ENCODE results near the gene CFAP20DC.

CFAP20DC gene

DNA sequence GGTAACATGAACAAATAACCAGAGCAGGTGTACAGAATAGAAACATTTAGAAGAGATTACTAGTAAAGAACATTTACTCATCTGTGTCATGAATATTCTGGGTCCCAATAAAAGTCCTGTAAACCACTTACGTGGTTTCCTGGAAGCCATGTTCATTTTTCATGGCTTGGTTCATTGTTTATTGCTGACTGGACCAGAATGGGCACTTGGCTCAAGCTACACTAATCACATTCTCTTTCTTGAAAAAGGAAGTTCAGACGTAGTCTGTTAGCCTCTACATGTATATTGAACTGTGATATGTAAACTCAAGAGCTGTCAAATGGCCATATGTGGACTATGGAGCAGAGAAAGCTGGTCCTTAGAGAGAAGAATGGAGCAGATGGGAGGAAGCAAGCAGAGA, 244.9 kb downstream of the CFAP20DC start:
- H4K8ac ChIP-seq (ENCODE audit: low read depth, low read length), result no peak overlapping the region
- H4K91ac ChIP-seq (ENCODE audit: low read depth, low read length, poor library complexity), result no peak overlapping the region
- H3K79me1 ChIP-seq (ENCODE audit: low read depth, low read length), result no peaks in the 10 kb centered on the region
- H2BK120ac ChIP-seq (ENCODE audit: low read depth, low read length), result no peak overlapping the region
- no peak overlapping the region for H3K18ac ChIP-seq (ENCODE audit: low read length)
- H3K27me3 ChIP-seq (ENCODE audit: control insufficient read depth in 3 of 3, insufficient read depth in 3 of 3, low read depth in 1 of 3, low read length in 3 of 3), result no peaks in the 10 kb centered on the region
- no peak overlapping the region for H3K4me3 ChIP-seq (ENCODE audit: low read length in 2 of 2)
- H2AFZ ChIP-seq (ENCODE audit: low read length), result no peak overlapping the region
- no peak overlapping the region for H2BK5ac ChIP-seq (ENCODE audit: low read length)
- H2BK15ac ChIP-seq (ENCODE audit: low read length), result no peak overlapping the region
- WGBS, 2 donors (ENCODE audit: extremely low coverage in 2 of 2, insufficient read length in 2 of 2, insufficient replicate concordance in 1 of 2), result no CpG with 5 or more reads among the region's 2 CpGs
- H3K27ac ChIP-seq (replicated peaks; ENCODE audit: low read length), result no peak overlapping the region
- no peak overlapping the region for H3K9ac ChIP-seq (ENCODE audit: low read depth, low read length, poor library complexity)
- H3K36me3 ChIP-seq (replicated peaks in 1 of 2; ENCODE audit: control insufficient read depth in 2 of 2, insufficient read depth in 2 of 2, low read length in 2 of 2), result no peaks in the 10 kb centered on the region
- no peak overlapping the region for H3K4me2 ChIP-seq (ENCODE audit: insufficient read depth, low read length, poor library complexity, severe bottlenecking)
- no peak for DNase-seq (ENCODE audit: low spot score)
- H3K4me1 ChIP-seq (ENCODE audit: control insufficient read depth in 2 of 2, insufficient read depth in 1 of 2, low read depth in 1 of 2, low read length in 2 of 2), result no peaks in the 10 kb centered on the region
- no peak overlapping the region for H3K4ac ChIP-seq (ENCODE audit: low read length)
- H3K23ac ChIP-seq (ENCODE audit: low read depth, low read length, poor library complexity), result no peak overlapping the region
- H3K9me3 ChIP-seq (replicated peaks in 1 of 2; ENCODE audit: control insufficient read depth in 2 of 2, insufficient read depth in 1 of 2, low read depth in 1 of 2, low read length in 2 of 2), result peaks cover 0 to 3% of the 10 kb centered on the region in 2 donors
- H2BK12ac ChIP-seq (ENCODE audit: low read length), result no peak overlapping the region
- H3K14ac ChIP-seq (ENCODE audit: low read length), result no peak overlapping the region
- H2AK5ac ChIP-seq (ENCODE audit: low read depth, low read length), result no peak overlapping the region

DNA sequence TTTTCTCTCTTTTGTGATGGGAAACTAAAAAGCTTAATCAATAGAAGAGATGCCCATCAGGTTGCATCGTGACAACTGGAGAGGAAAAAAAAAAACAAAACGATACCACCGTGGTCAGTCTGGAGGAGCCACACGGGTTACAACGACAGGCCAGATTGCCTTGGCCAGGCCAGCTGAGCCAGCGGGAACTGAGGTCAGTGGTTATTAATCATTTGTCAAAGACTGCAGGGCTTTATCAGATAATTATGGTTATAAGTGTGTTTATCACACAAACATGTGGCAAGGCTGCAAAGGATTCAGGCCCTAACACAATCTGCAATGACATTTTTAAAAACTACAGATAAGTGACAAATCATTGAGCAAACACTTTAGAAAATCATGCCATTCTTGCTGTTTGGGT, 248.3 kb downstream of the CFAP20DC start:
- no peak overlapping the region for H3K27ac ChIP-seq (replicated peaks; ENCODE audit: low read length)

DNA sequence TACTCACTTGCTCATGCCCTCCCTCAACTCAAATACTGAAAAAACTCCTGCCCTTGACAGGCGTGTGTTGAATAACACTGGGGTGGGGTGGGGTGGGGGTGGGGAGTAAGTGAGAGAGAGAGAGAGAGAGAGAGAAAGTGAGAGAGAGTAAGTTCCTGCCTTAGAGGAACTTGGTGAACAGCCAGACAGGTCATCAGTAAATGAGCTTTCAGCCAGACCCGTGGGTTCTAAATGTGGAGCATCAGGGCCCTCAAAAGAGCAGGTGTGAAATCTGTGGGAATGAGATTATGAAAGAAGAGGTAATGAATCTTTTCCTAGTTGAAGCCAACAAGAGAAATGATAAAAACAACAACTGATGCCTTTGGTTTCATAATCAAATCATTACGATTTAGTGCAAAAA, 248.9 kb downstream of the CFAP20DC start:
- Histone ChIP-seq H3K4me3 (ENCODE audit: low read length in 2 of 2) (no peak overlapping the region), H2BK5ac (ENCODE audit: low read length) (no peak overlapping the region), H3K36me3 (replicated peaks in 1 of 2; ENCODE audit: control insufficient read depth in 2 of 2, insufficient read depth in 2 of 2, low read length in 2 of 2) (no peaks in the 10 kb centered on the region), H3K9ac (ENCODE audit: low read depth, low read length, poor library complexity) (no peak overlapping the region), H3K18ac (ENCODE audit: low read length) (no peak overlapping the region), H3K27ac (replicated peaks; ENCODE audit: low read length) (no peak overlapping the region), H2AK5ac (ENCODE audit: low read depth, low read length) (no peak overlapping the region), H2BK12ac (ENCODE audit: low read length) (no peak overlapping the region), H3K4ac (ENCODE audit: low read length) (no peak overlapping the region), H3K9me3 (replicated peaks in 1 of 2; ENCODE audit: control insufficient read depth in 2 of 2, insufficient read depth in 1 of 2, low read depth in 1 of 2, low read length in 2 of 2) (no peaks in the 10 kb centered on the region), H3K27me3 (ENCODE audit: control insufficient read depth in 3 of 3, insufficient read depth in 3 of 3, low read depth in 1 of 3, low read length in 3 of 3) (no peaks in the 10 kb centered on the region), H2AFZ (ENCODE audit: low read length) (no peak overlapping the region), H3K79me1 (ENCODE audit: low read depth, low read length) (no peaks in the 10 kb centered on the region), H3K14ac (ENCODE audit: low read length) (no peak overlapping the region), H2BK120ac (ENCODE audit: low read depth, low read length) (no peak overlapping the region), H3K4me1 (ENCODE audit: control insufficient read depth in 2 of 2, insufficient read depth in 1 of 2, low read depth in 1 of 2, low read length in 2 of 2) (no peaks in the 10 kb centered on the region), H3K4me2 (ENCODE audit: insufficient read depth, low read length, poor library complexity, severe bottlenecking) (no peak overlapping the region), H4K91ac (ENCODE audit: low read depth, low read length, poor library complexity) (no peak overlapping the region), H3K23ac (ENCODE audit: low read depth, low read length, poor library complexity) (no peak overlapping the region), H4K8ac (ENCODE audit: low read depth, low read length) (no peak overlapping the region), H2BK15ac (ENCODE audit: low read length) (no peak overlapping the region)
- WGBS, 2 donors (ENCODE audit: extremely low coverage in 2 of 2, insufficient read length in 2 of 2, insufficient replicate concordance in 1 of 2), result no CpG with 5 or more reads among the region's 3 CpGs
- no peak for DNase-seq (ENCODE audit: low spot score)

More for the DNA sequence above, 248.3 kb downstream of the CFAP20DC start:
- Histone ChIP-seq H4K91ac (ENCODE audit: low read depth, low read length, poor library complexity) (no peak overlapping the region), H2BK15ac (ENCODE audit: low read length) (no peak overlapping the region), H3K4me1 (ENCODE audit: control insufficient read depth in 2 of 2, insufficient read depth in 1 of 2, low read depth in 1 of 2, low read length in 2 of 2) (no peaks in the 10 kb centered on the region), H4K8ac (ENCODE audit: low read depth, low read length) (no peak overlapping the region), H2AK5ac (ENCODE audit: low read depth, low read length) (no peak overlapping the region), H3K9me3 (replicated peaks in 1 of 2; ENCODE audit: control insufficient read depth in 2 of 2, insufficient read depth in 1 of 2, low read depth in 1 of 2, low read length in 2 of 2) (peaks cover 0 to 3% of the 10 kb centered on the region in 2 donors), H2BK120ac (ENCODE audit: low read depth, low read length) (no peak overlapping the region), H3K4me3 (ENCODE audit: low read length in 2 of 2) (no peak overlapping the region), H2AFZ (ENCODE audit: low read length) (no peak overlapping the region), H3K27me3 (ENCODE audit: control insufficient read depth in 3 of 3, insufficient read depth in 3 of 3, low read depth in 1 of 3, low read length in 3 of 3) (no peaks in the 10 kb centered on the region), H2BK12ac (ENCODE audit: low read length) (no peak overlapping the region), H3K23ac (ENCODE audit: low read depth, low read length, poor library complexity) (no peak overlapping the region), H3K4me2 (ENCODE audit: insufficient read depth, low read length, poor library complexity, severe bottlenecking) (no peak overlapping the region), H2BK5ac (ENCODE audit: low read length) (no peak overlapping the region), H3K14ac (ENCODE audit: low read length) (no peak overlapping the region), H3K36me3 (replicated peaks in 1 of 2; ENCODE audit: control insufficient read depth in 2 of 2, insufficient read depth in 2 of 2, low read length in 2 of 2) (no peaks in the 10 kb centered on the region), H3K79me1 (ENCODE audit: low read depth, low read length) (no peaks in the 10 kb centered on the region), H3K9ac (ENCODE audit: low read depth, low read length, poor library complexity) (no peak overlapping the region), H3K18ac (ENCODE audit: low read length) (no peak overlapping the region), H3K4ac (ENCODE audit: low read length) (no peak overlapping the region)
- no peak for DNase-seq (ENCODE audit: low spot score)
- WGBS, 2 donors (ENCODE audit: extremely low coverage in 2 of 2, insufficient read length in 2 of 2, insufficient replicate concordance in 1 of 2), result no CpG with 5 or more reads among the region's 6 CpGs

DNA sequence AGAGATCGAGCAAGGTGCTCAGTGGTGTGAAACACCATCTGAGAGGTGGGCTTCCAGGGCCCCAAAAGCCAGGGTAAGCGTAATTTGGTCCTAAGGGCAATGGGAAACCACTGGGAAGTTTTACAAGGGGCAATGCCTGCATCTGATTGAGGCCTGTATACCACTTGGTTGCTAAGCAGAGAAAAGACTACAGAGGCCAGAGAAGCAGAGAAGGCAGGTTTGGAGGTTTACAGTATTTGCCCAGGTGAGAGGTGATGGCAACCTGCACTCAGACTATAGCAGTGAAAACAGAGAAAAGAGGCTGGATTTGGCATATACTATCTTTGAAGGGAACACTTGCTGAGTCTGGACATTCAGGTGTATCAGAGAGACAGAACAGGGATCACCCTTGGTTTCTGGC, 249.8 kb downstream of the CFAP20DC start:
- H2BK15ac ChIP-seq (ENCODE audit: low read length), result no peak overlapping the region
- H3K18ac ChIP-seq (ENCODE audit: low read length), result no peak overlapping the region
- no peak overlapping the region for H3K4me2 ChIP-seq (ENCODE audit: insufficient read depth, low read length, poor library complexity, severe bottlenecking)
- no peak overlapping the region for H3K9ac ChIP-seq (ENCODE audit: low read depth, low read length, poor library complexity)
- DNase-seq (ENCODE audit: low spot score), result no peak
- no CpG with 5 or more reads among the region's 2 CpGs for WGBS, 2 donors (ENCODE audit: extremely low coverage in 2 of 2, insufficient read length in 2 of 2, insufficient replicate concordance in 1 of 2)
- H4K8ac ChIP-seq (ENCODE audit: low read depth, low read length), result no peak overlapping the region
- no peak overlapping the region for H3K14ac ChIP-seq (ENCODE audit: low read length)
- no peak overlapping the region for H3K4me3 ChIP-seq (ENCODE audit: low read length in 2 of 2)
- no peaks in the 10 kb centered on the region for H3K9me3 ChIP-seq (replicated peaks in 1 of 2; ENCODE audit: control insufficient read depth in 2 of 2, insufficient read depth in 1 of 2, low read depth in 1 of 2, low read length in 2 of 2)
- no peaks in the 10 kb centered on the region for H3K4me1 ChIP-seq (ENCODE audit: control insufficient read depth in 2 of 2, insufficient read depth in 1 of 2, low read depth in 1 of 2, low read length in 2 of 2)
- H3K4ac ChIP-seq (ENCODE audit: low read length), result no peak overlapping the region
- H2BK12ac ChIP-seq (ENCODE audit: low read length), result no peak overlapping the region
- H3K79me1 ChIP-seq (ENCODE audit: low read depth, low read length), result no peaks in the 10 kb centered on the region
- H2AFZ ChIP-seq (ENCODE audit: low read length), result no peak overlapping the region
- no peak overlapping the region for H3K27ac ChIP-seq (replicated peaks; ENCODE audit: low read length)
- no peak overlapping the region for H2AK5ac ChIP-seq (ENCODE audit: low read depth, low read length)
- no peak overlapping the region for H4K91ac ChIP-seq (ENCODE audit: low read depth, low read length, poor library complexity)
- no peaks in the 10 kb centered on the region for H3K36me3 ChIP-seq (replicated peaks in 1 of 2; ENCODE audit: control insufficient read depth in 2 of 2, insufficient read depth in 2 of 2, low read length in 2 of 2)
- H2BK5ac ChIP-seq (ENCODE audit: low read length), result no peak overlapping the region
- no peak overlapping the region for H3K23ac ChIP-seq (ENCODE audit: low read depth, low read length, poor library complexity)
- no peak overlapping the region for H2BK120ac ChIP-seq (ENCODE audit: low read depth, low read length)
- H3K27me3 ChIP-seq (ENCODE audit: control insufficient read depth in 3 of 3, insufficient read depth in 3 of 3, low read depth in 1 of 3, low read length in 3 of 3), result no peaks in the 10 kb centered on the region

All from neuronal stem cell (in vitro differentiated cells).